PC-3 (cell line): ENCODE measurements around the gene MIEF1.

Experiments
- EZH2 ChIP-seq: fragments of 300-600 bp; sonication (generic); IDR thresholded peaks from one replicate; pipeline ENCODE4 v1.6.1; 2017; ENCODE audit warnings: antibody characterized with exemption, mild to moderate bottlenecking, low read length; ENCODE audit not compliant: unreplicated experiment
- EZH2phosphoT487 ChIP-seq: fragments of 300-600 bp; sonication (generic); IDR thresholded peaks from 2 replicates; pipeline ENCODE4 v1.6.1; 2018; ENCODE audit warnings: mild to moderate bottlenecking, antibody characterized with exemption, low read length, borderline replicate concordance
- TF ChIP-seq, protein P1 (sequence below): fragments of 300-600 bp; sonication (generic); conservative IDR thresholded peaks from 2 replicates; pipeline ENCODE4 v1.5.1; 2017; ENCODE audit warnings: antibody characterized with exemption, low read depth, mild to moderate bottlenecking, low read length

GRCh38 chr22:39492186-39492585 is 9.9 kb upstream of the MIEF1 start:
- TF ChIP-seq EZH2phosphoT487 (no peak), EZH2 (no peak)
- TF ChIP-seq, protein P1, sequence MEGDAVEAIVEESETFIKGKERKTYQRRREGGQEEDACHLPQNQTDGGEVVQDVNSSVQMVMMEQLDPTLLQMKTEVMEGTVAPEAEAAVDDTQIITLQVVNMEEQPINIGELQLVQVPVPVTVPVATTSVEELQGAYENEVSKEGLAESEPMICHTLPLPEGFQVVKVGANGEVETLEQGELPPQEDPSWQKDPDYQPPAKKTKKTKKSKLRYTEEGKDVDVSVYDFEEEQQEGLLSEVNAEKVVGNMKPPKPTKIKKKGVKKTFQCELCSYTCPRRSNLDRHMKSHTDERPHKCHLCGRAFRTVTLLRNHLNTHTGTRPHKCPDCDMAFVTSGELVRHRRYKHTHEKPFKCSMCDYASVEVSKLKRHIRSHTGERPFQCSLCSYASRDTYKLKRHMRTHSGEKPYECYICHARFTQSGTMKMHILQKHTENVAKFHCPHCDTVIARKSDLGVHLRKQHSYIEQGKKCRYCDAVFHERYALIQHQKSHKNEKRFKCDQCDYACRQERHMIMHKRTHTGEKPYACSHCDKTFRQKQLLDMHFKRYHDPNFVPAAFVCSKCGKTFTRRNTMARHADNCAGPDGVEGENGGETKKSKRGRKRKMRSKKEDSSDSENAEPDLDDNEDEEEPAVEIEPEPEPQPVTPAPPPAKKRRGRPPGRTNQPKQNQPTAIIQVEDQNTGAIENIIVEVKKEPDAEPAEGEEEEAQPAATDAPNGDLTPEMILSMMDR = no peak
